K562 (cell line): ENCODE results near the gene MBD2. TPM values are rescaled to one million over a fixed set of nuclear protein-coding genes. Genes with fewer than 3 reads are reported as not detected.

Experiments used
- ATAC-seq: fragments of 200-7000 bp; cut with Tn5 transposase; 3 replicates; pipeline ENCODE4 v1.9.1; 2020; ENCODE audit warnings: moderate library complexity
- BruUV-seq: library from RNA; stranded (reverse); fragments of 400-500 nt; replicated peaks from 2 replicates; lab custom pipeline; 2021; lab: Mats Ljungman, UMichigan
- CTCF ChIA-PET: fragments of 300-600 bp; formaldehyde crosslinking; extraction: SDS; loops from one replicate; lab custom pipeline; 2021; ENCODE audit warnings: low intra/inter-chr PET ratio; lab: Yijun Ruan, JAX
- POLR2A ChIA-PET: fragments of 300-600, 350-650 bp; sonication (Branson Sonifier 250); formaldehyde crosslinking; extraction: SDS; loops from one replicate; lab custom pipeline; 2021; ENCODE audit warnings: antibody characterized with exemption, inconsistent platforms; lab: Yijun Ruan, JAX
- DNase-seq, 4 experiments: peaks; one replicate each; pipeline versions ENCODE4 v3.0.0 to v3.0.0-alpha.2; 2011 to 2018; ENCODE audit warnings: low spot score in 3 of 4, mixed read lengths in 3 of 4; ENCODE audit errors: extremely low read depth in 1 of 4
- FAIRE-seq: peaks from 2 replicates; lab custom pipeline; 2011; peaks lifted over from hg19 to GRCh38; lab: Jason Lieb, UNC
- H2AFZ ChIP-seq: 2 replicates; pipeline ENCODE4 v1.6.0; 2011; ENCODE audit warnings: low read depth, low read length, control low read depth, inconsistent platforms
- H3K27ac ChIP-seq: fragments of 200-600 bp; 3 replicates; pipeline ENCODE4 v1.8.0; 2011; ENCODE audit warnings: low read depth, mild to moderate bottlenecking, control low read depth, inconsistent platforms, low read length, moderate library complexity, mixed read lengths; ENCODE audit errors: extremely low read depth
- H3K27me3 ChIP-seq, 2 experiments: fragments of 300-600 bp in 1 of 2; 2 replicates in 1 of 2; 3 replicates in 1 of 2; pipeline versions ENCODE4 v1.6.0 to v1.8.0; 2011; ENCODE audit warnings: inconsistent platforms in 2 of 2, low read length in 2 of 2, mild to moderate bottlenecking in 1 of 2, mixed read lengths in 1 of 2, moderate library complexity in 1 of 2; ENCODE audit not compliant: control insufficient read depth in 2 of 2, insufficient read depth in 2 of 2
- H3K36me3 ChIP-seq: fragments of 300-600 bp; 3 replicates; pipeline ENCODE4 v1.8.0; 2011; ENCODE audit warnings: mild to moderate bottlenecking, low read length, inconsistent platforms; ENCODE audit not compliant: control insufficient read depth, insufficient read depth
- H3K4me1 ChIP-seq, 2 experiments: fragments of 200-600 bp in 1 of 2; replicated peaks in 1 of 2; 2 replicates in 1 of 2; 3 replicates in 1 of 2; pipeline versions ENCODE4 v1.5.1 to v1.8.0; 2011; ENCODE audit warnings: inconsistent platforms in 2 of 2, low read length in 2 of 2, mild to moderate bottlenecking in 1 of 2, mixed read lengths in 1 of 2, moderate library complexity in 1 of 2; ENCODE audit not compliant: control insufficient read depth in 2 of 2, insufficient read depth in 2 of 2
- H3K4me2 ChIP-seq: 2 replicates; pipeline ENCODE4 v1.6.1; 2011; ENCODE audit warnings: low read length, control low read depth, inconsistent platforms, mixed read lengths; ENCODE audit not compliant: insufficient read depth
- H3K4me3 ChIP-seq: fragments of 200-600 bp; sonication (generic), shearing (Covaris generic); 2 replicates; pipeline ENCODE4 v1.5.1; 2016; ENCODE audit warnings: control low read depth, inconsistent platforms
- H3K79me2 ChIP-seq: fragments of 200-600 bp; 3 replicates; pipeline ENCODE4 v1.8.0; 2011; ENCODE audit warnings: low read length, inconsistent platforms; ENCODE audit not compliant: control insufficient read depth, insufficient read depth
- H3K9ac ChIP-seq, 2 experiments: 2 replicates each; pipeline versions ENCODE4 v1.6.0 to v1.6.1; 2011; ENCODE audit warnings: low read depth in 2 of 2, low read length in 2 of 2, control low read depth in 1 of 2, inconsistent platforms in 1 of 2, mild to moderate bottlenecking in 1 of 2, mixed read lengths in 1 of 2; ENCODE audit not compliant: insufficient read depth in 1 of 2
- H3K9me1 ChIP-seq: one replicate; pipeline ENCODE4 v1.6.0; 2011; ENCODE audit warnings: inconsistent platforms, mild to moderate bottlenecking, low read length, moderate library complexity; ENCODE audit not compliant: control insufficient read depth, insufficient read depth
- H3K9me3 ChIP-seq: replicated peaks from 2 replicates; pipeline ENCODE4 v1.5.1; 2011; ENCODE audit warnings: low read depth, low read length, inconsistent platforms; ENCODE audit not compliant: control insufficient read depth, insufficient read depth
- H4K20me1 ChIP-seq: replicated peaks from 2 replicates; pipeline ENCODE4 v1.6.1; 2011; ENCODE audit warnings: low read length, inconsistent platforms, mixed read lengths; ENCODE audit not compliant: control insufficient read depth, insufficient read depth
- ARID1B ChIP-seq: fragments of 450-650 bp; IDR thresholded peaks from 2 replicates; pipeline ENCODE4 v1.6.1; 2016; ENCODE audit warnings: antibody characterized with exemption, mild to moderate bottlenecking, inconsistent platforms
- CBFA2T3 ChIP-seq: fragments of 450-650 bp; IDR thresholded peaks from 2 replicates; pipeline ENCODE4 v1.6.1; 2017
- CBX1 ChIP-seq: sonication (generic); IDR thresholded peaks from 2 replicates; pipeline ENCODE4 v1.6.1; 2016; ENCODE audit warnings: antibody characterized with exemption, low read depth, mild to moderate bottlenecking
- CCNT2 ChIP-seq: IDR thresholded peaks from 2 replicates; pipeline ENCODE4 v1.6.1; 2011; ENCODE audit warnings: borderline replicate concordance, low read depth, mild to moderate bottlenecking, moderate library complexity, mixed read lengths, low read length; ENCODE audit not compliant: insufficient read length; ENCODE audit errors: extremely low read depth
- MCM3 ChIP-seq: fragments of 450-650 bp; IDR thresholded peaks from 2 replicates; pipeline ENCODE4 v1.6.1; 2016
- MEIS2 ChIP-seq: fragments of 450-650 bp; IDR thresholded peaks from 2 replicates; pipeline ENCODE4 v1.6.1; 2014; ENCODE audit warnings: mild to moderate bottlenecking; ENCODE audit not compliant: partially characterized antibody
- PTBP1 ChIP-seq: fragments of 200-400 bp; formaldehyde crosslinking; IDR thresholded peaks from 2 replicates; pipeline ENCODE4 v1.6.1; 2017; ENCODE audit warnings: low read depth, low read length
- RFX1 ChIP-seq: fragments of 450-650 bp; IDR thresholded peaks from 2 replicates; pipeline ENCODE4 v1.6.1; 2016; ENCODE audit warnings: mild to moderate bottlenecking, moderate library complexity
- SMARCA4 ChIP-seq: fragments of 450-650 bp; IDR thresholded peaks from 2 replicates; pipeline ENCODE4 v1.6.1; 2016
- SPI1 ChIP-seq: IDR thresholded peaks from 2 replicates; pipeline ENCODE4 v1.6.1; 2011; ENCODE audit warnings: low read depth, low read length, control low read depth, borderline replicate concordance
- TAF9B ChIP-seq: fragments of 450-650 bp; IDR thresholded peaks from 2 replicates; pipeline ENCODE4 v1.6.1; 2018; ENCODE audit warnings: mild to moderate bottlenecking; ENCODE audit not compliant: partially characterized antibody
- TAL1 ChIP-seq: fragments of 450-650 bp; IDR thresholded peaks from 2 replicates; pipeline ENCODE4 v1.6.1; 2016; ENCODE audit warnings: mild to moderate bottlenecking
- TCF3 ChIP-seq: sonication (generic); formaldehyde crosslinking; IDR thresholded peaks from 2 replicates; pipeline ENCODE4 v1.4.0; 2020; ENCODE audit warnings: mild to moderate bottlenecking, missing genetic modification reagents
- XRCC5 ChIP-seq: fragments of 200-400 bp; formaldehyde crosslinking; IDR thresholded peaks from 2 replicates; pipeline ENCODE4 v1.6.1; 2017; ENCODE audit warnings: low read depth, mild to moderate bottlenecking, low read length
- ZFP30 ChIP-seq: fragments of 250-450 bp; sonication (Bioruptor Pico); IDR thresholded peaks from 2 replicates; pipeline ENCODE4 v1.8.0; 2022; ENCODE audit warnings: moderate library complexity, mild to moderate bottlenecking, inconsistent platforms, borderline replicate concordance
- ZNF232 ChIP-seq: sonication (generic); formaldehyde crosslinking; IDR thresholded peaks from 2 replicates; pipeline ENCODE4 v1.8.0; 2022; ENCODE audit warnings: mild to moderate bottlenecking, missing genetic modification reagents
- WGBS: fragments of 100-300 bp; shearing (Covaris generic); methylation state at CpG from one replicate; pipeline ENCODE4 v1.1.6; 2016; ENCODE audit warnings: low coverage, mixed read lengths; ENCODE audit not compliant: insufficient coverage; ENCODE audit errors: missing lambda C conversion rate; 5-methylcytosine and 5-hydroxymethylcytosine counted together
- in situ Hi-C: fragments of 300-500 bp; cut with MboI; formaldehyde crosslinking; loops from 4 replicates; pipeline ENCODE4 v1.15.0; 2018; ENCODE audit warnings: inconsistent platforms, mixed read lengths
- intact Hi-C: fragments of 100-400 bp; cut with micrococcal nuclease; formaldehyde crosslinking; loops from 2 replicates; pipeline ENCODE4 v1.14.2; 2022
- polyA plus RNA-seq, 8 experiments: library from polyadenylated mRNA; depleted of rRNA in 4 of 8; stranded (reverse) in 5 of 8; unstranded in 3 of 8; fragments of >200 nt; fragmentation: Nextera tagmentation in 2 of 8; fragmentation: Illumina TruSeq in 1 of 8; extraction: Ambion mirVana in 2 of 8; extraction: Trizol in 1 of 8; gene quantifications; 2 replicates each; pipeline versions ENCODE4 v1.2.1 to v1.2.3, GENCODE V29; 2011 to 2014; ENCODE audit warnings: inconsistent platforms in 1 of 8, missing spikeins in 1 of 8
- total RNA-seq, 7 experiments: library from RNA; depleted of rRNA in 6 of 7; stranded (reverse); fragments of >200 nt in 6 of 7; fragmentation: Illumina TruSeq in 2 of 7; extraction: Trizol in 2 of 7; gene quantifications; 2 replicates each; pipeline versions ENCODE4 v1.2.1 to v1.2.3, GENCODE V29; 2011 to 2021; ENCODE audit warnings: low replicate concordance in 1 of 7

MBD2 gene
- total and polyA plus RNA-seq, 9 of the 15 experiments (the other 6 are each of a cell fraction or from before 2014, with no cell fraction given) = 4.4 to 40.2 (median 13.9) TPM

DNA sequence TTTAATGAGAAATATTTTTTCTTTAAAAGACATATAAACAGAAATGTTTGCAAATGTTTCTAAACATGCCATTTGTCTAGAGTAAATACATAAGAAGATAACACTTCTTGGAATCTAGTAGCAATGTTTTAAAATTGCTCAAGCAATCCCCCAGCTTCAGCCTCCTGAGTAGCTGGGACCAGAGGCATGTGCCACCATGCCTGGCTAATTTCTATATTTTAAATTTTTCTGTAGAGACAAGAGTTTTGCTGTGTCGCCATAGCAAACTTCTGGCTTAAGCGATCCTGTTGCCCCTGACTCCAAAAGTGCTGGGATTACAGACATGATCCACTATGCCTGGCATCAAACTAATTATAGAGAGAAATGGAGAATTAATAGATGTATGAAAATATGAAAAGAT is 14.6 kb upstream of the MBD2 start:
- FAIRE-seq = no peak
- no peak for TF ChIP-seq ZNF232
- TF ChIP-seq RFX1 = 0 out of 2 replicates have a peak, but pooled peaks have one; percentile 6
- Histone ChIP-seq H3K27me3 (no peaks in the 10 kb centered on the region), H3K9me3 (no peaks in the 10 kb centered on the region), H3K36me3 (no peaks in the 10 kb centered on the region), H4K20me1 (no peaks in the 10 kb centered on the region), H3K79me2 (no peaks in the 10 kb centered on the region), H3K4me2 (no peak overlapping the region), H3K27ac (no peak overlapping the region), H3K9me1 (no peaks in the 10 kb centered on the region), H3K4me3 (no peak overlapping the region), H3K9ac (no peak overlapping the region), H2AFZ (peak overlapping the region; percentile 92), H3K4me1 (peaks cover 0 to 7% of the 10 kb centered on the region in 2 experiments; a peak in 3 of 5 replicates)
- DNase-seq = no peak
- intact Hi-C loops = no loop called here
- no TSS peak for BruUV-seq
- 29% methylated on average over 2 of the region's 2 CpGs for WGBS
- in situ Hi-C loops = no loop called here
- CTCF ChIA-PET = no interaction called here
- ATAC-seq = no peak
- POLR2A ChIA-PET = interaction anchor here (1.0 kb wide), 2 partner anchors 16 to 31 kb away, joined by 3 to 5 read pairs; partner anchors contain the start of gene POLI

DNA sequence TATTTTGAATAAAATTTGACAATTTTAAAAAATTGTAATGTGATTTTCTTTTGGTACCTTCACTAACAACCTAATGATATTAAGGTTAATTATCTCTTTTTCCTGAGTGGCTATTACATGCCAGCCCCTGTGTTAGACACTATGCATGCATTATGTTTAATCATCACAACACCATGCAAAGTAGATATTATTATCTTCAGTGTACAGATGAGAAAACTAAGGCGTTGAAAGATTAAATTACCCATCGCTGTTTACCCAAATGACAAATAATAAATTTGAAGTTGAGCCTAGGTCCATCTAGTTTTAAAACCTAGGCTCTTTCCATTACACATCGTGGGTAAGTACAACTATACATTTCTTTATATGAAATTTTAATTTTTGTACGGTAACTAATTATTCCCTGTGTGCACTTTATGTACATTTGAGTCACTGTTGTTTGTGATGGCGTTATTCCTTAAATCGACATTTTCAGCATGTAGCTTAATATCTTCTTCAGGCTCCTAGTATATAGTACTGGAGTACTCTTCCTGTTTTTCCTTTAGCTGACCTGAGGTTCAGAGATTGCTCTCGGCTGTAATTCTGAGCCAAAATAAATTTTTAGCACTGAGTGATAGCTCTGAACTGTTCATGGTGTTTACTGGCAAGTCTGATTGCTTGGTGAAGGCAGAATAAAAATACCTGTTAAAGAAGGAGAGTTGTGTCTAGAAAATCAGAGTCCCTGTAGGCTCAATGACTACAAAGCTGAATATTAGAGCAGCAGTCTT is 13.9 kb upstream of the MBD2 start:
- peak overlapping the region; percentile 92 for H2AFZ ChIP-seq
- 11% methylated on average over 7 of the region's 7 CpGs for WGBS

More for the DNA sequence above, 13.9 kb upstream of the MBD2 start:
- POLR2A ChIA-PET = interaction anchor here (0.8 to 1.0 kb wide), 3 partner anchors 9 to 31 kb away, joined by 3 to 5 read pairs (median 4); partner anchors contain the start of gene POLI
- ATAC-seq = peak; percentile 56
- Histone ChIP-seq H3K4me3 (no peak overlapping the region), H3K9me1 (no peaks in the 10 kb centered on the region), H3K79me2 (no peaks in the 10 kb centered on the region), H3K4me1 (peaks cover 0 to 7% of the 10 kb centered on the region in 2 experiments; a peak in 3 of 5 replicates), H3K27me3 (no peaks in the 10 kb centered on the region), H3K9ac (peak overlapping the region in 1 of 2 experiments; percentile 45; a peak in 2 of 4 replicates), H3K36me3 (no peaks in the 10 kb centered on the region), H3K9me3 (no peaks in the 10 kb centered on the region), H3K4me2 (peak overlapping the region; percentile 41; the same call in 1 of the 2 replicates), H3K27ac (peak overlapping the region; percentile 52; the same call in 2 of the 3 replicates), H4K20me1 (no peaks in the 10 kb centered on the region)
- CTCF ChIA-PET = no interaction called here
- in situ Hi-C loops = no loop called here
- FAIRE-seq = no peak
- no peak for DNase-seq
- no TSS peak for BruUV-seq
- TF ChIP-seq CCNT2 (peak; percentile 22), XRCC5 (no peak), TAL1 (peak; percentile 45; the same call in 1 of the 2 replicates), CBX1 (no peak), MCM3 (no peak), ARID1B (peak; percentile 23), CBFA2T3 (peak; percentile 52; the same call in 1 of the 2 replicates), TCF3 (peak; percentile 43), SMARCA4 (no peak), MEIS2 (peak; percentile 50), SPI1 (no peak), PTBP1 (no peak), ZFP30 (no peak), TAF9B (no peak)
- intact Hi-C loops = no loop called here
